Stimulated activated CD8-positive, alpha-beta memory T cell treated with anti-CD3 and anti-CD28 coated beads, Interleukin-12 subunit alpha, Interleukin-12 subunit beta, amount 100 ng/mL, for 4 hours (primary cell): ENCODE results near the gene TFB2M.
"Not testable (repeated sequence)": the region's sequence is repeated elsewhere in the genome, so short reads cannot be mapped to it uniquely, and the experiment has no call there.

Experiments used
- DNase-seq: peaks from one replicate; pipeline ENCODE4 v3.0.0-alpha.2; 2020; ENCODE audit warnings: low read depth

Gene TFB2M

GRCh38 chr1:246582301-246583055 lies 16.4 kb upstream of the TFB2M start:
- DNase-seq, result no peak

GRCh38 chr1:246580497-246581370 lies 14.7 kb upstream of the TFB2M start:
- no peak for DNase-seq

- no peak for DNase-seq
Observed at GRCh38 chr1:246579818-246580217, 13.8 kb upstream of the TFB2M start.

- DNase-seq, result no peak
Observed at GRCh38 chr1:246577720-246578106, 11.7 kb upstream of the TFB2M start.

DNA sequence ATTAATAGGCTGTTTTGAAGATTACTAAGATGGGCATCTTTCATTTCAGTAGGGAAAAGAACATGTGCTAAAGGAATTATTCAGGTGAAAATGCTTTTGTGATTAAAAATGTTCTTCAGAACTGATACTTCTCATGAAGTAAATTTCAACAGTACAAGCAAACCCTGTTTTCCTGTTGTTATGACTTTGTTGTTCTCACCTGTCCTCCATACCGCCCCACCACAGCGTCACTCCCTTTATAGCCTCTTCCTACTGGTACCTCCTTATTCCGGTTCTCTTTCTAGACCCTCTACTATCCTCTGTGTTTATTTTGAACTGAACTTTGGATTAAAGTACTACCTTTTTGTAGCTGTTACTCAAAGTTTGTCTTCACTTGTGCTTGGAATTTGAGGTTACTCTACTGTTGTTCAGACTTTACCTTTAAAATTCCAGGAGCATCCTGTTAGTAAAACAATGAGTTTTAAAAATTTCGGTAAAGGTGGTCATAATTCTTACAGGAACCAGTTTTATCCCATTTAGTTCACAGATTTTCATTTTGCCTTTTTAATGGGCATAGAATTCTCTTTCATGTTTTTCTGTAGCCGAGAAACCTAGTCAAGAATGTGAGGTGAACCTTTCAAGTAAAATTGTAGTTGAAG lies 11.1 kb upstream of the TFB2M start:
- no peak for DNase-seq

DNA sequence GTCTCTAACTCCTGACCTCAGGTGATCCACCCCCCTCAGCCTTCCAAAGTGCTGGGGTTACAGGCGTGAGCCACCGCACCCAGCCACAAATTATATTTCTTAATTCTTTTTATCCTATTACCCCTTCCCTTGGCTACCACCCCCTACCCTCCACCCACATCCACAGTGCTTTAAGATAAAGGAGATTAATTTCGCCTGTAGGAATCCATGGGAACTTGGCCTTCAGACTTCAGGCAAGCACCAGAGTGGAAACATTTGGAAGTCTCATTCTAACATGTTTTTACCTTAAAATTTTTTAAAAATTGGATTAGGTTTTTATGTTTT lies 10.6 kb upstream of the TFB2M start:
- DNase-seq, result no peak

- no peak for DNase-seq
Observed at GRCh38 chr1:246573491-246573890, 7.4 kb upstream of the TFB2M start.

- no peak for DNase-seq
Observed at GRCh38 chr1:246572785-246573184, 6.7 kb upstream of the TFB2M start.

DNA sequence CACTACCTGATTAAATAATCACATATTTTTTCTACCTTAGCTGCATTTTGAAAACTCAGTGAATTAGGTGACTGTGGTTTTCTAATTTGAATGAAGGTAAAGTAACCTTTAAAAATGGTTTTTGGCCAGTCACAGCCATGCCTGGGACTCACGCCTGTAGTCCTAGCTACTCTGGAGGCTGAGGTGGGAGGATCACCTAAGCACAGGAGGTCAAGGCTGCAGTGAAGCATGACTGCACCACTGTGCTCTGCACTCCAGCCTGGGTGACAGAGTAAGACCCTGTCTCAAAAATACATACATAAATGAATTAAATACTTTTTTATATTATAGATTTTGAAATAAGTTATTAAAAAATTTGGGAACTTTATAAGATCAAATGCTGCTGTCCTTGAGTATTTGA lies 5.9 kb upstream of the TFB2M start:
- no peak for DNase-seq

DNA sequence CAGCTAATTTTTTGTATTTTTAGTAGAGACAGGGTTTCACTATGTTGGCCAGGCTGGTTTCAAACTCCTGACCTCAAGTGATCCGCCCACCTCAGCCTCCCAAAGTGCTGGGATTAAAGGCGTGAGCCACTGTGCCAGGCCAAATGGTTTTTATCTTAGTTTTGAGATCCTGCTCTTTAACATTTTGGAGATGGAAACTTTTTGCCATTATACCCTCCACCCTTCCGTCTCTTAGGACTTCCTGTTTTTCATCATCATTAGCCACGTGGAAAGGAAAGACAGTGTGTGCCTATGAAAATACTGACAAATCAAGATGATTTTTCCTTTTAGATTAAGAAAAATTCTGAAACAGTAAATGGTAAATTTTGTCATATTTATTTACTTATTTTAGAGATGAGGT lies 5.2 kb upstream of the TFB2M start:
- not testable (repeated sequence) for DNase-seq

DNA sequence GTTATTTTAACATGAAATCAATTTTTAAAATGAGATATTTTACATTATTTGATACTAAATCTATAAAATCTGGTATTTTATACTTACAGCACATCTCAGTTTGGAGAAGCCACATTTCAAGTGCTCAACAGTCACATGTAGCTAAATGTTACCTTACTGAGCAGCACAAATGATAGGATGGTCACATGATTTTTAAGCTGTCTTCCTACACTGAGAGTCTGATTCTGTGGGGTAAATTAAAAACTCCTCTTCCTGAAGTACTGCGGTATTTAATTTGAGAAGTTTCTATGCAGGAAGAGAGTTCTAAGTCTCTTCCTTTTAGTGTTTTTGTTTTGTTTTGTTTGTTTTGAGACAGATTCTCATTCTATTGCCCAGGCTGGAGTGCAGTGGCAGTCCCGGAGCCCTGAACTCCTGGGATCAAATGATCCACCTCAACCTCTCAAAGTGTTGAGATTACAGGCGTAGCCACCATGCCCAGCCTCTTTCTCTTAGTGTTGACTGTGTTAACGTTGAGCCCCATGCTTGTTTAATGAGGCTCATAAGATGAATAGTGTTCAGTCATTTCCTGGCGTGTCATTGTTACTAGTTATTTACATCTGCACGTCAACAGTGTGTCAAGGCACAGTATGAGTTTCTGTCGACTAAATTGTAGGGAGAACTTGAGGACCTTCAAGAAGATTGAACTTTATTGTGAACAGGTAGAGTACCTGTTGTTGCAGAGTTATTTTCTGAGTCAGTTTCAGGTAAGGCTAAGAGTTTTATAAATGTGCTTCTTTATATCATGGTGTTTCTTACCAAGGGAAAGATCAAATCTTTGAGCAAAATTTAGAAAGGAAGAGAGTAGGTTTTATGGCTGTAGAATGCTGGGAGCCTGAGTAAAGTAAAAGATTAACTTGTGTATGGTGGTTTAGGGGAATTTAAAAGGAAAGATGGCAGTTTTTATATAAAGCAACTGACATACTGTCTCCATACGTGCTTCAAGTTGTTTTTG lies 3.5 kb upstream of the TFB2M start:
- DNase-seq, result no peak

DNA sequence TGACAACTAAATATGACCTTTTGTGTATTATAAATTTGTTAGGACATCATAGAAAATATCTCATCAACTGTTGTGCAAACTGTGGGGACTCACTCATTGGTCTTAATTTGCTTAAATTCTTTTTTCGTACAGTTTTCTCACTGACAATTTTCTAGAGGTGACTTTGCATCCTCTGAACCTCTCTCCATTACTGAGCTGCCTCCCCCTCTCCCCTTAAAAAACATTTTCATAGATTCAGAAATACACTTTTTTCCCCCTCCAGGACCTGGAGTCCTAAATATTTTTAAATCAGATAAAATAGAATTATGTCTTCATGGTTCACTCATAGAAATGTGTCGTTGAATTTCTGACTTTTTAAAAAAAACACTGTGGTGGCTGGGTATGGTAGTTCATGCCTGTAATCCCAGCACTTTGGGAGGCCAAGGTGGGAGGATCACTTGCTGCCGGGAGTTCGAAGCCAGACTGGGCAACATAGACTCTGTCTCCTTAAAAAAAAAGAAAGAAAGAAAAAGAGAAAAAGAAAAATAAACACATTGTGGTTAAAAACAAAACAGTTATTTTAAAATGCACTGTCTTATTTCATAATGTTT lies 1.7 kb upstream of the TFB2M start:
- no peak for DNase-seq

DNA sequence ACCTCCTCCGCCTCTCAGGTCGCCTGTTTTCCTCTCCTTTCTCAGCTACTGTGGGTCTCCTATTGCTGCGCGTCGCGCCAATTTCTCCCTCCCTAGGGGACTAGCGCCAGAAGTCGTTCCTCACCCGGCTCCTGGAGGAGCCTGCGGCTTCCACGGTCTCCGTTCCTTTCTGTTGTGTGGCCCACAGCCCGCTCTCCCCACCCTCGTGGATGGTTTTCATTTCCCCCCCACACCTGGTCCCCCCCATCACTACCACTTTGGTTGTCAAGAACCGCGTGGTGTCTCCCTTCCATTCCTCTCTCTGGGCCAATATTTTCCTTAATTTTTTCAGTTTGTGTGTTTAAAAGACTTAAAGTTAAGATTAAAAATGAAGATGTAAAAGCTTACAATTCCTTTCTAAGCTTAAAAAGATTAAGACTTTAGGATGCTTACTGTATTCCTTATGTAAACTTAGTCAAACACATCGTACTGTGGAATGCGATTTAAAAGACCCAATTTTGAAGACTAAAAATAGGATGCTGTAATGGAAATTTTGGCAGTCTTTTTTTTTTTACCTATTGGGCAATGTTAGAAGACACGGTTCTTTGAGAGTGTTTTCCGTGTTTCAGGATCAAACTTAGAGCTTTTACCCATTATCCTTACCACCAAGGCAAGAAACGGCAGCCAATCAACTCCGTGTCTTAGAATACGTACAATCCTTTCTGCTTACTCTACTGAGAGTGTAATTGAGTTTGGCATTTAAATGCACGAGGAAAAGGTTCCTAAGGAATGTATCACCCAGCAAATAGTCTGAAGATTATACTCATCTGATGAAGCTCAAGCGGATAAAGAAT lies 968 bp upstream of the TFB2M start:
- DNase-seq, result no peak

DNA sequence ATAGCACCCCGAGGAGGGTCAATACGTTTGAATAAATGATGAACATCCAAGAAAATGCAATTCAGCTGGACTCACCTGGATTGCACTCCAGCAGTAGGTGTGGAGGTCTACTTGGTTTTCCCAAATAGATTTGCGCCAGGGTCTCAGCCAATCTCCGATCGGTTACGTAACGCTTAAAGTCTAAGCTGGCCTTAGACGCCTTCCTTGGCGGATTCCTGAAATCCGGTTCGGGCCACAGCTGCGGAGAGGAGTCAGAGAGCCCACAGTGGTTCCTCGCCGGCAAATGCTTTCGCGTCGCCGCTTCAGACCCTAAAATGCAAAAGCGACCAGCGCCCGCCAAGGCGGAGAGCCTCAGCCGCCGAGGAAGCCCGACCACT lies 322 bp downstream of the TFB2M start:
- DNase-seq, result no peak

GRCh38 chr1:246564839-246565750 lies 966 bp downstream of the TFB2M start:
- no peak for DNase-seq

DNA sequence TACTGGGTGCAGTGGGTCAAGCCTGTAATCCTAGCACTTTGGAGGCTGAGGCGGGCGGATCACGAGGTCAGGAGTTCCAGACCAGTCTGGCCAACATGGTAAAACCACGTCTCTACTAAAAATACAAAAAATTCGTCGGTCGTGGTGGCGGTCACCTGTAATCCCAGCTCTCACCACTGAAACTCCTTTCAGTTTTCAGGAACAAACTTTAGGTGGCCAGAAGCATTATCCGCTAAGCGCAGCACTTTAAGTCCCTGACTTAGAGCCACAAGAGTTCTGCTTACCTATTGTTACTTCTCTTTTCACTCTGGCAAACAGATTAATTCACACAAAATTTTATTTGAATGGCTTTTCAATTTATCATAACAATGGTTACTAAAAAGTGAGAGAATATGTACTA lies 5.2 kb downstream of the TFB2M start:
- not testable (repeated sequence) for DNase-seq

DNA sequence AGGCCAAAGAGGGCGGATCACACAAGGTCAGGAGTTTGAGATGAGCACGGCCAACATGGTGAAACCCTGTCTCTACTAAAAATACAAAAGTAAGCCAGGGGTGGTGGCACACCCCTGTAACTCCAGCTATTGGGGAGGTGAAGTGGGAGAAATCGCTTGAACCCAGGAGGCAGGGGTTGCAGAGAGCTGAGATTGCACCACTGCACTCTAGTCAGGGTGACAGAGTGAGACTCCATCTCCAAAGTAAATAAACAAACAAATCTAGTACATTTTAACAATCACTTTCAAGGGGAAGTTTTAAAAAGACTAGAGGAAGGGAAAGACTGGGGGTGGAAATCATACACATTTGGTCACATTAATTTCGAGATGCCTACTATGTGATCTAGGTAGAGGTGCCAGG lies 6.8 kb downstream of the TFB2M start:
- no peak for DNase-seq

GRCh38 chr1:246558041-246558440 lies 8.0 kb downstream of the TFB2M start:
- DNase-seq, result no peak

- no peak for DNase-seq
Observed at GRCh38 chr1:246554201-246554600, 11.9 kb downstream of the TFB2M start.

DNA sequence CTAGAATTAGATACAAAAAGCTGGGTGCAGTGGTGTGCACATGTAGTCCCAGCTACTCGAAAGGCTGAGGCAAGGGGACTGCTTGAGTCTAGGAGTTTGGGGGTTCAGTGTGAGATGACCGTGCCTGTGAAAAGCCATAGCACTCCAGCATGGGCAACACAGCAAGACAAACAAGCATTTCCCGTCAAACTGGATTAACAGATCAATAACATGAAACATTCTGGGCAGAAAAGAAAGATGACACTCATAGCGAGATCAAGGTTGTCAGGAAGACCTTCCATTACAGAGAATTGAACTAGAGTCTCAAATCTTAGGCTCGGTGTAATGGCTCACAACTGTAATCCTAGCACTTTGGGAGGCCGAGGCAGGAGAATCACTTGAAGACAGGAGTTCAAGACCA lies 14.0 kb downstream of the TFB2M start:
- no peak for DNase-seq
